HFFc6 (cell line): ENCODE measurements around the gene RIMS4. TPM values are rescaled to one million over a fixed set of nuclear protein-coding genes. Genes with fewer than 3 reads are reported as not detected.

Experiments used
- DNase-seq: peaks from one replicate; pipeline ENCODE4 v3.0.0-alpha.2; 2018
- H3K27ac Mint-ChIP-seq: 2 replicates; pipeline ENCODE4 v1.8.0; 2020; ENCODE audit warnings: mild to moderate bottlenecking, mixed read lengths
- H3K27me3 Mint-ChIP-seq: 2 replicates; pipeline ENCODE4 v1.8.0; 2021; ENCODE audit warnings: mild to moderate bottlenecking, moderate library complexity, mixed read lengths; ENCODE audit not compliant: insufficient read depth
- H3K36me3 Mint-ChIP-seq: 2 replicates; pipeline ENCODE4 v1.8.0; 2021; ENCODE audit warnings: low read depth, mixed read lengths
- H3K4me1 Mint-ChIP-seq: 2 replicates; pipeline ENCODE4 v1.8.0; 2020; ENCODE audit warnings: low read depth, mixed read lengths
- H3K4me3 Mint-ChIP-seq: 2 replicates; pipeline ENCODE4 v1.8.0; 2020; ENCODE audit warnings: mild to moderate bottlenecking, moderate library complexity, mixed read lengths
- H3K9me3 Mint-ChIP-seq: 2 replicates; pipeline ENCODE4 v1.8.0; 2020; ENCODE audit warnings: mild to moderate bottlenecking, mixed read lengths
- CTCF ChIP-seq: fragments of 200-600 bp; sonication (generic); IDR thresholded peaks from 2 replicates; pipeline ENCODE4 v1.5.0; 2021; ENCODE audit warnings: antibody characterized with exemption, mild to moderate bottlenecking
- total RNA-seq, 6 experiments: library from RNA; stranded (reverse); fragmentation: NEBNext Ultra II Directional; extraction: Animal tissue kit (Norgen Biotek cat#: 25700); gene quantifications; 2 replicates in 1 of 6; 3 replicates in 5 of 6; pipeline ENCODE4 v1.2.3, GENCODE V29; 2021

RIMS4 gene
- total RNA-seq, 6 experiments from 2014 or later = not detected

- Mint-ChIP-seq H3K36me3 (no peaks in the 10 kb centered on the region), H3K4me1 (peaks cover 32% of the 10 kb centered on the region), H3K9me3 (no peaks in the 10 kb centered on the region), H3K27me3 (no peaks in the 10 kb centered on the region), H3K4me3 (no peak overlapping the region), H3K27ac (no peak overlapping the region)
- TF ChIP-seq CTCF = no peak
- DNase-seq = no peak
These were observed 87.4 kb downstream of the RIMS4 start for GRCh38 chr20:44722990-44723389.

GRCh38 chr20:44721785-44722054, 88.6 kb downstream of the RIMS4 start:
- DNase-seq = no peak
- no peak for TF ChIP-seq CTCF
- H3K36me3 Mint-ChIP-seq = no peaks in the 10 kb centered on the region
- peaks cover 35% of the 10 kb centered on the region for H3K4me1 Mint-ChIP-seq
- no peaks in the 10 kb centered on the region for H3K27me3 Mint-ChIP-seq
- no peak overlapping the region for H3K4me3 Mint-ChIP-seq
- no peaks in the 10 kb centered on the region for H3K9me3 Mint-ChIP-seq
- H3K27ac Mint-ChIP-seq = peak overlapping the region; percentile 90

GRCh38 chr20:44720997-44721784, 89.2 kb downstream of the RIMS4 start:
- no peak for TF ChIP-seq CTCF
- H3K27ac Mint-ChIP-seq = peak overlapping the region; percentile 90
- no peaks in the 10 kb centered on the region for H3K9me3 Mint-ChIP-seq
- H3K27me3 Mint-ChIP-seq = no peaks in the 10 kb centered on the region
- peak overlapping the region; percentile 62 for H3K4me3 Mint-ChIP-seq
- peak; percentile 85 for DNase-seq
- H3K4me1 Mint-ChIP-seq = peaks cover 40% of the 10 kb centered on the region
- no peaks in the 10 kb centered on the region for H3K36me3 Mint-ChIP-seq

- Mint-ChIP-seq H3K9me3 (no peaks in the 10 kb centered on the region), H3K4me1 (peaks cover 46% of the 10 kb centered on the region), H3K4me3 (peak overlapping the region; percentile 62), H3K36me3 (no peaks in the 10 kb centered on the region), H3K27ac (peak overlapping the region; percentile 90), H3K27me3 (no peaks in the 10 kb centered on the region)
- DNase-seq = peak; percentile 87
- no peak for TF ChIP-seq CTCF
These were observed 89.7 kb downstream of the RIMS4 start for GRCh38 chr20:44720621-44720996.

GRCh38 chr20:44719841-44720240, 90.5 kb downstream of the RIMS4 start:
- H3K4me3 Mint-ChIP-seq = no peak overlapping the region; the same call in 1 of the 2 replicates
- H3K9me3 Mint-ChIP-seq = no peaks in the 10 kb centered on the region
- peak overlapping the region; percentile 90 for H3K27ac Mint-ChIP-seq
- H3K27me3 Mint-ChIP-seq = no peaks in the 10 kb centered on the region
- TF ChIP-seq CTCF = no peak
- DNase-seq = no peak
- H3K4me1 Mint-ChIP-seq = peaks cover 54% of the 10 kb centered on the region
- H3K36me3 Mint-ChIP-seq = no peaks in the 10 kb centered on the region

GRCh38 chr20:44717986-44718385, 92.4 kb downstream of the RIMS4 start:
- no peaks in the 10 kb centered on the region for H3K9me3 Mint-ChIP-seq
- peak; percentile 63 for TF ChIP-seq CTCF
- H3K27ac Mint-ChIP-seq = no peak overlapping the region
- peaks cover 66% of the 10 kb centered on the region for H3K4me1 Mint-ChIP-seq
- no peaks in the 10 kb centered on the region for H3K27me3 Mint-ChIP-seq
- H3K4me3 Mint-ChIP-seq = no peak overlapping the region
- no peaks in the 10 kb centered on the region for H3K36me3 Mint-ChIP-seq
- DNase-seq = no peak
